HG03565 (cell line): ENCODE measurements around the gene SNRNP48.

Experiments
- ATAC-seq: cut with Tn5 transposase; IDR thresholded peaks from one replicate; pipeline ENCODE4 v1.9.1; 2021; ENCODE audit warnings: mild to moderate bottlenecking, moderate library complexity; ENCODE audit not compliant: unreplicated experiment

Gene SNRNP48

GRCh38 chr6:7640607-7641577 lies 50.9 kb downstream of the SNRNP48 start:
- no peak for ATAC-seq

GRCh38 chr6:7642791-7643190 lies 52.8 kb downstream of the SNRNP48 start:
- no peak for ATAC-seq

DNA sequence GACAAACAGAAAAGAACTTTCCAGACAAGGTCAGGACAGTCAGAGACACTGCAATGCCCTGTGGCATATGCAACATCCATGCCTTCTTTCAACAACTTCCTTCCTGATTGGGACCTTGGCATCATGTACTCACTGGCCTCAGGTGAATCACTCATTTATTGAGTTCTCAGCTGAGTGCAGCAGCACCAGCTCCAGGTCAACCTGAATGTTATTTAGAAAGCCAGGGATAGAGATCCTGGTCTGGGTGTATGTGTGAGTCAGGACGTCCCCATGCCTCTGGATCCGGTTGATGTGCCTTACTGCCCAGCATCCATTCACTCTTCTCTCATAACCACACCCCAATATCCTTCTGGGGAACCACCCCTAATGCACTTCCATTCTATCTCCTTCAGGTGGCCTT lies 54.4 kb downstream of the SNRNP48 start:
- ATAC-seq: no peak

- ATAC-seq: no peak
Observed at GRCh38 chr6:7646394-7646793, 56.4 kb downstream of the SNRNP48 start.

DNA sequence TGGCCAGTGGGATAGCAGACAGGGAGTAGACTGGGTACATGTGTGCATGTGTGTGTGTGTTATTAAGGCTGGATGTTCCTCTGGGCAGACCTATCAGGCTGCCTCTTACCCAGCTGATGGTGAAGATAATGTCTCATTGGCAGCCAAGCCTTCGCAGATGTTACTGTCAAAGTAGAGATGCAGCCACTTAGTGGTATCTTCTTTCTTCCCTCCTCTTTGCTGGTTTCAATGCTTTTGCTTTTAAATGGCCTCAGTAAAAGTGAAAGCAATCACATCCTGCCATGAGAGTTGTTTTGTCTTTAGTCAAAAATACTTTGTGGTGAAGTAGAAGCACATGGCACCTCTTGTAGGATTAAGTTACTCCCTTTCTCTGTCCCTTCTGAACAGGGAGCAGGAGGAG lies 57.5 kb downstream of the SNRNP48 start:
- ATAC-seq: peak; percentile 63

GRCh38 chr6:7649037-7649810 lies 59.2 kb downstream of the SNRNP48 start:
- ATAC-seq: no peak

- no peak for ATAC-seq
Observed at GRCh38 chr6:7650878-7651277, 60.9 kb downstream of the SNRNP48 start.

- ATAC-seq: no peak
Observed at GRCh38 chr6:7652957-7653356, 63.0 kb downstream of the SNRNP48 start.

DNA sequence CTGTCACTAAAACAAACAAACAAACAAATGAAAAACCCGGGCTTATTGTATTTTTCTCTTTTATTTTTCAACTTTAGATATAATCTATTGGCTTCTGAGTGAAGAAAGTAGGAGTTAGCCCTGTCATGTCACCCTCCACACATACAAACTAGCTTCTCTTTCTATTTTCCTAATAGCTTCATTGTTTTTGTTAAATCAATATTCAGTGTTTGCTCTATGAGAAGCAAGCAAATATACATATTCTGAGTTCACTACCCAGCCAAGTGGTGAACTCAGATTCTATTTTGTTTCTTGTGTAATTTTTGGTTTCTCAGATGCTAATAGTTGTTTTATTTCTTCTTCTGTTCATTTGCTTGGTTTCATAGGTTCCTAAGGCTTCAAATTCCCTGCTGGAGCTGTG lies 66.4 kb downstream of the SNRNP48 start:
- ATAC-seq: no peak

GRCh38 chr6:7658543-7658942 lies 68.5 kb downstream of the SNRNP48 start:
- no peak for ATAC-seq

DNA sequence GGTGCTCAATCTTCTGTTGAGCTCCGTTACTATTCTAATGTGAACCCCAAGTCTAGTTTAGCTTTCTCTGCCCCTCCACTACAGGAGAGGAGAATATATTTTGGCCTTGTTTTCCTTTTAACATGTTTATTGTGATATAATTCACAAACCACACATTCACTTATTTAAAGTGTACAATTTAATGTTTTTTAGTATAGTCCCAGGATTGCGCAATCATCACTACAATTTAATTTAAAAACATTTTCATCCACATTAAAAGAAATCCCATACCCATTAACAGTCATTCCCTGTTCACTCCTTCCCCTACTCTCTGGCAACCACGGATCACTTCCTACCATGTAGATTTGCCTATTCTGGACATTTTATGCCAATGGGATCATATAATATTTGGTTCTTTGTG lies 71.4 kb downstream of the SNRNP48 start:
- ATAC-seq: no peak
